Stimulated activated CD4-positive, alpha-beta T cell treated with anti-CD3 and anti-CD28 coated beads, Interleukin-4, amount 100 ng/mL, for 48 hours (primary cell): ENCODE results near the gene KRT71.

Experiments
- DNase-seq, 2 donors: peaks; one replicate each; pipeline ENCODE4 v3.0.0-alpha.2; 2020; ENCODE audit warnings: low read depth in 2 of 2

The KRT71 gene

GRCh38 chr12:52539083-52539820, 13.7 kb downstream of the KRT71 start:
- DNase-seq = no peak

DNA sequence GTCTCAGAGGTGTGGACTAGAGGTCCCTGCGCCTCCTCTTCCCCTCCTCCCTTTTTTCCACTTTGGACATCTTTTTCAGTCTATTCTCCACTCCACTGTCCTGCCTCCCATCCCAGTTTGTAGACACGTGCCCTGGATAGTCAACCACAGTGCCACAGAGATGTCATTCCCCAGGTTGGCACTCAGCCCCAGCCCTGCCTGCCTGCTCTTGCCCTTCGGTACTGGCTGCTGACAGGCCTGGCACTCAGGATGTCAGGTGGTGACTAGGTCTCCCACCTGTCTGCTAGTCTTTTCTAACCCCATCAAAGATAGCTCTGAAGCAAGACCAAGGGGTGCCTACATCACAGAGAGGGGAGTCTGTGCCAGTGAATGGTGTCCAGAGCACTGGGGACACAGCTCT, 15.8 kb downstream of the KRT71 start:
- DNase-seq = no peak

DNA sequence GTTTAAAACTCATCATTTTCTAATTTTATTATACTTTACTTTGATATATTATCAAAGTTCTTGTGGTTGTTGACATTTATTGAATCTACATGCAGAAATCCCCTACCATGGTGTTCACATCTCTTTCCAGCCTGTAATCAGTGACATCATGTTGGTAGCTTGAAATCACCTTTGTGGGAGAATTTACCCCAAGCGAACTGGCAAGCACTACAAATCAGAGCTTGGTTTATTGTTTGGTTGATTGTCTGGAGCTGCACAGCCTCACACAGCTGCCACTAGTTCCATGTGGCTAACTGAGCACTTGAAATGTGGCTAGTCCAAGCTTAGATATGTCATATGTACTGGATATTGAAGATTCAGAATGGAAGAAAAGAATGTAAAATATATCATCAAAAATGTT, 17.4 kb downstream of the KRT71 start:
- no peak for DNase-seq

- DNase-seq = no peak
These were observed 18.5 kb downstream of the KRT71 start for GRCh38 chr12:52534482-52534881.

DNA sequence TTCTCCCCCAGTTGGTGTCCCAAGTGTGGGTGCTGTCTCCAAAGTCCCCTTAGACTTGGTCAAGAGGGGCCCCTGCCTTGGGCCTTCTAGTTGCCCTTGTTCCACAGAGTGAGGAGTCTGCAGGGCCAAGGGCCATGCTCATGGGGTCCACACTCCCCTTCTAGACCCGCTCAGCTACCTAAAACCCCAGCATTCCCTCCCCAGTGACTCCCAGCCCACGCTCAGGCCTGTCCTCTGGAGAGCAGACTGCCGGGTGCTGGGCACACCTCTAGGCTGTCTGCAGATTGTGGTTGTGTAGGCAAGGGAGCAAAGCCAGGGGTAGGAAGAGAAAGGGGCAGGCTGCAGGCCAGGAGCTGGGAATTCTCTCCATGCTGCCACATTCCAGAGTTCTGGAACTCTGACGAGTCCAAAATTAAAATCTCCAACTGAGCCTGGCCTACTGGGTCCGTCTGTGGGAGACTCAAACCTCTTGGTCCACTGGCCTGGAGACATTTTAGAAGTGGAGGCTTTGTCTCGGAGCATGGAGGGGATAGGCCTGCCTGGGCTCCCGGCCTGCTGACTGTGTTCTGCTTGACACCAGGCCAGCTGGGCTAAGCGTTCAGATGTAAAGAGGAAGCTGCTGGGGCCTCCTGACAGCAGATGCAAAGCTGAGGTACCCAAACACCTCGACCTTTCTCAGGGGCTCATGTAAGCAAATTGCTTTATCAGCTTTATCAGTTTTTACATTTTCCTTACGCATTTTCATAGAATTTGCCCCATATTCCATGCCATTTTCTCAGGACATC, 19.1 kb downstream of the KRT71 start:
- no peak for DNase-seq

- DNase-seq = no peak
These were observed 20.3 kb downstream of the KRT71 start for GRCh38 chr12:52532636-52533035.

DNA sequence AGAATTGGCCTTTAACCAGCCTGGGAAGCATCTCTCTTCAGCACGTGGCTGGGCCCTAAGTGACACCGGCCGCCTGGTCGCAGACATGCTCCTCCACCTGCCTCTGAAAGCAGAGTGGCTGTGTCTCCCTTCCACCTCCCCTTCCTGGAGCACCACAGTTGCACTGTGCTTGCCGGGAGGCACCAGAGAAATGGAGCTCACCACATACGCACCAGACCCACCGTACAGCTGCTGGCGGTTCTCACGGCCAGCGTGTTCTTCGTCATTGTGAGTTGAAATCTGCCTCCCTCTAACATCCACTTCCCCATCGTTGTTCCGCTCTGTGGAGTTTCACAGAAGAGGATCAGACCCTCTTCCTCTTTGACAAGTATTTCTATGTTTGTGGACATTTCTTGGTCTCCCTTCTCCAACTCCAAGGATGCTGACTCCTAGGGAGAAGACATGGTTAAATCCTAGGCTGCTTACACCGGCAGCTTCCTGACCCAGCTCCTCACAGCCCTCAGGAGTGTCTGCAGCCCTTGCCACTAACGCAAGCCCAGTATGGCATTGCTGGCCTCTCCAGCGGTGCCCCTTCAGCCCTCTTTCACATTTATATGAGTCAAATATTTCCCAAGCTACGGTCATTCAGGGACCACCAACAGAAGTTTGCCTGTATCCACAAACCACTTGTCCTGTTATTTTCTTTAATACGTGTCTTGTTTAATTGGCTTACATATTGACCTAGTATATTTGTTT, 21.2 kb downstream of the KRT71 start:
- no peak for DNase-seq

- no peak for DNase-seq
These were observed 22.0 kb downstream of the KRT71 start for GRCh38 chr12:52530905-52531304.

GRCh38 chr12:52530366-52530765, 22.6 kb downstream of the KRT71 start:
- DNase-seq = no peak

- no peak for DNase-seq
These were observed 23.1 kb downstream of the KRT71 start for GRCh38 chr12:52529846-52530245.

GRCh38 chr12:52529417-52529816, 23.5 kb downstream of the KRT71 start:
- no peak for DNase-seq

DNA sequence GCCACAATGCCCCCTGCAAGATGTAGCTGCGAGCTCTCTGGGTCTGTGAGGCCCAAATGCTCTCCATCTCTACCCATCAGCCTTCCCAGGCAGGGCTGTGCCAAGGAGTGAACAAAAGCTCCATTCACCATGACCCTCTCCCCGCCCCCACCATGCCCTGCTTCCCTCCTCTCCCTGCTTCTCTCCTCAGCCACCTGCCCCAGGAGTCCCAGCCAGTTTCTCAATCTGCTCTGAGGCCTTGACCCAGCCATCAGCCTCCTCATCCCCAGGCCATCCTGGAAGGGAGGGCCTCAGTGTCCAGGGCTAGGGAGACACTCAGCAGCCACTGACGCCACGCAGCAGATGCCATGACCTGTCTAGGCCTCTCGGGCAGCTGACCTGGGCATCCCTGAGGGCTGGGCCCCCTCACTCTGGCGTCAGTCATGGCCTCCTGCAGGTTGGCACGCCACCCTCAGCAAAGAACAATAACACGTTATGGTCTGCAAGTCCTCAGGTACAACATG, 24.3 kb downstream of the KRT71 start:
- DNase-seq = no peak

DNA sequence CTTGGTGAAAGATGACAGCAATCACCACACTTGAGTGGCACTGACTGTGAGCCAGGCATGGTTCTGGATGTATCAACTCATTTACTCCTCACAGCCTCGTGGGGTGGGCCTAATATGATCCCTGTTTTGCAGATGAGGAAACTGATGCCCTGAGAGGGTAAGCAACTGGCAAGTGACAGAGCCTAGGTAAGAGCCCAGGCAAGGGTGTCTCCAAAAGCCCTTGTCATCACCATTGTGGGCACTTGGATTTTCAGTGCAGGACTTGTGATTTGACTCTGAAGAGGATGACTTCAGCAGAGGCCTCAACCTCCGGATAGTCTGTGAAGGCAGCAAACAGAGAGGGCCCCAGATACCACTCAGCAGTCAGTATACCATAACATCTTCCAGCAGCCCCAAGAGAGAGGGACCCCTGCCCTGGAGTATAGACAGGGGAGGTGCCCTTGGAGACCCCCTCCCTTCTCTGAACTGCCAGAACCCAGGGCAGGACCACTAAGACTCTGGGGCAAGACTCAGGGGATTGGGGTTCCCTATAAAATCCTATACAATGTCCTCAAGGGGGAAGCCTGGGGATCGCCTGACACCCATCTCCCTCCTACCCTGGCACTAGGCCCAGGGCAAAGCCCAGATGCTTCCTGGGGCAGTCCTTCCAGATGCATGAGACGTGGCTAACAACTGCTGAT, 25.7 kb downstream of the KRT71 start:
- no peak for DNase-seq

DNA sequence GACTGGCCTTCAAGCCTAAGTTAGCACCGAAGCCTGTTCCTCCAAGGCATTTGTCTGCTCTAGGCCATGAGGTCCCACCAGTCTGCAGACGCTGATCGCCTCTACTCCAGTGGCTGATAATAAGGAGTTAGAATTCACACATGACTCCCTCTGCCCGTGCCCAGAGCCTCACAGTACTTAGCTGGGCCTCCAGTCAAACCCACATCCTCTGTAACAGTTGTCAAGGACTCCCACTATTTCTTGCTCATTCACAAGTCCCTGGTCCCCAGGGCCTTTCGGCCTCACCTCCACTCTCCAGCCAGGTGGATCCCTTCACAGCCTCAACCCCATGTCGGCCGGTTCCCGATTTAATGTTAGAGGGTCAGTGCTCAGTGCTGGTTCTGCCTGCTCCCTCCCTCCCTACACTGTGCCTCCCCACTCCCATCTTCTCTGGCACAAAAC, 26.4 kb downstream of the KRT71 start:
- DNase-seq = no peak

- DNase-seq = no peak
These were observed 27.1 kb downstream of the KRT71 start for GRCh38 chr12:52525661-52526499.

DNA sequence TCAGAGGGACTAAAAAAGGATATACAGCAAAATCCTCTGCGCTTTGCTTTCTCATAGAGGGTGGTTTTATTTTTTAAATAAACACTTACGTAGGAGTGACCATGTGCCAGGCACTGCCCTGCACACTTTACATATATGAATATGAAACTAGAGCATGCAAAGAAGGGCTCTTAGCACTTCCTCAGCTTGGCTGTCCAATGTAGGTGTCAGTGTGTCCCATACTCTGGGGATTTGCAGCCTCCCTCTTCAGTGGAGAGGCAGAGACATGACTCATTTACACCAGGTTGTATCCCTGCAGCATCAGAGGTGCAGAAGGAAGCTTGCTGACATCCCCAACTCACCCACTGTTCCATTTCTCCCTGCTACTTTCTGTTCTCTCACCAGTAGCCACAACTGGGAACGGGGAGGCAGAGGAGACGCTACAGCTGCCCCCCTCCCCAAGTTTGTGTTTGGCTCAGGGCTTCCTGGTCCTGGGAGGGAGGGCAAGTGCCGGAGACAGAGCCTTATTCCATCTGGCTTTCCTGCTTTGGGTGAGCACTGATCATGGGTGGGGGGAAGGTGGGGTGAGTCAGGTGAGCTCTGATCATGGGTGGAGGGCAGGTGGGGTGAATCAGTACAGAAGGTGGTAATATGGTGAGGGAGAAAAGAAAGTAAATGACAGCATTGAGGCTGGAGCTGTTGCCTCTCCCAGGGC, 27.9 kb downstream of the KRT71 start:
- DNase-seq = no peak

DNA sequence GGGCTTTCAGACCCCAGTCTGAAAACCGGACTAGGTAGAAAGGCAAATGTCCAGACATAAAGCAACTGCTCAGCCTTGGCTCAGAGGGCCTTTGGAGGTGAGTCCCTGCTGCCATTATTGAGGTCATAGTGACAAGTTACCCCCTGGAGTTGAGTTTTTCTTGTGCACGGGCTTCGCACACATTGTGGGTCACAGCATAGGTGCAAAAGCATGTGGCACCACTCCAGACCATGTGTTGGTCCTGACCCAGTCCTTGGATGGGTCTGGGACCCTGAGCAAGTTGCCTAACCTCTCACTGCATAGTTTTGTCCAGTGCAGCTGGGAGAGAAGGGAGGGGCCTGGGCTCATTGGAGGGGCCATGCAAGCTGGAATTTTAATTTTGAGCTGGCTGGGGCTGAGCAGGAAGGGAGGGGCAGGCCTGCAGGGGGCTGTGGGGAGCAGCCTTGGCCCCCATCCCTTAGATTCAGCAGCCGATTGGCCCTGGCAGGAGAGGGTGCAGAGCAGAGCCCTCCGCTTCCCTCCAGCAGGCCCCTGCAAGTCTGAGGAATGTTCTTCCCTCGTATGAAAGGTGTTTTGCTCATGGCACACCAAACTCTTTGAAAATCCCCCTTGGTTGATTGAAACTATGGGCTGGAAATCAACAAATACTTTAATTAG, 28.6 kb downstream of the KRT71 start:
- DNase-seq = no peak

- DNase-seq = no peak
These were observed 29.1 kb downstream of the KRT71 start for GRCh38 chr12:52523824-52524223.

DNA sequence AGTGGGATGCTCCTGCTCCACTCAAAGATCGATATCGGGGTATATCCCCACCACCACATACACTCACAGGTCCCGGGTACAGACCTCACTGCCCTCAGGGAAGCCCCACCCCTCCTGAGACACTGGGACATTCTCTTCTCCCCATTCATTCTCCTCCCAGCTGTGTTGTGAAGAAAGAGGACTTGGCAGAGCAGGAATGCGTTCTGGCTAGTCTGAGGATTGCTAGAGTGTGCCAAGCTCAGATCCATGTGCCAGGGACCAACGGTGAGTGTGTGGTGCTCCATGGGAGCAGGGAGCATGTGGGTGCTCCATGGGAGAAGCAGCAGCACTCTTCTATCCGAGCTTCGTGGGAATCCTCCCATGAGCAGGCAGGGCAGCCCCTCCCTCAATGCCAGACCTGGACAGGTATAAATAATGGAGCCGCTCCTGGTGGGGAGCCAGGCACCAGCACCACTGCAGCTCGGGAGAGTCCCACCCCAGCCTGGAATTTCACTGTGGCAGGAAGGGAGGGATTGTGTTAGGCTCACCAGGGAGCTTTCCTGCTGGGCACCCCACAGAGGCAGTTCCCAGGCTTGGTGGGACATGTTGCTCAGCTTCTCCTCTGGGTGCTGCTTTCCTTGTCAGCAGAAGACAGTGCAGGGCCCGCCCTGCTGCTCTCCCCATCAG, 30.5 kb downstream of the KRT71 start:
- no peak for DNase-seq
